GM19395 (cell line): ENCODE measurements around the gene VSIR.

ENCODE experiments used
- ATAC-seq: cut with Tn5 transposase; IDR thresholded peaks from one replicate; pipeline ENCODE4 v1.9.1; 2021; ENCODE audit warnings: mild to moderate bottlenecking, moderate library complexity; ENCODE audit not compliant: unreplicated experiment

The VSIR gene

DNA sequence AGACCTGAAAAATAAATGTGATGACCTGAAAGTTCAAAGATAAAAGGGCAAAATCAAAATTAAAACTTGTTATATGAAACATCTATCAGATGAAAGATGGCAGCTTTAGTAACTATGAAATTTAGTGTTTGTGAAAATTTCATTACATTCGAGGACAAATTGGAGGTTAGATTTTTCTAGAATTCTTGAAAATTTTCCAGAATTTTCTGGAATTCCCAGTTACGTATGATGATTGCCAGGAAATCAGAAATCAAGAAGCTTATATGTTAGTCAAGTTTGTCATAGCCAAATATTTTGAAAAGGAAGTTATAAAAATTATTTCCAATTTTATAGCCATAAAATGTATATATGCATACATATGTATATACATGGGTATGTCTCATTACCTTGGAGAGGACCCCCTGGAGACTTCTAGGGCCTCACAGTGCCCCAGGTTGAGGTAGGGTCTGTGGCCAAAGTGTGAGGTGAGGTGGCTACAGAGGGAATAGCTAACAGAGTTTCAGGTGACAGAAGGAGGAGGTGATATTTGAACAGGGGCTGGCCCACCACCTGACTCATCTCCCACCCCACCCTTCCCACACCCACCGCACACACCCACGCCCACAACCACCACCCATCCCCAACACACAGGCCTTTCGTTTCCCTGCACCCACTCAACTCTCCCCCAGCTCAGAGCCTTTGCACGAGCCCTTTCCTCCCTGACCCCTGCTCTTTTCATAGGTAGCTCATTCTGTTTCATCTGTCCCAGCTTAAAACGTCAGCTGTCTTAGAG, 75.2 kb downstream of the VSIR start:
- ATAC-seq = no peak
